Mucosa of descending colon (tissue), 3 donors: ENCODE data around the gene PEX10. TPM values are rescaled to one million over a fixed set of nuclear protein-coding genes. Genes with fewer than 3 reads are reported as not detected.

Source experiments
- ATAC-seq: fragments of 200-7000 bp; cut with Tn5 transposase; one replicate; pipeline ENCODE4 v1.9.1; 2020; ENCODE audit warnings: mild to moderate bottlenecking, moderate library complexity
- DNase-seq, 3 donors: peaks; one replicate each; pipeline ENCODE4 v3.0.0-alpha.2; 2020
- H3K36me3 ChIP-seq: fragments of 200-600 bp; one replicate; pipeline ENCODE4 v1.8.0; 2021; ENCODE audit warnings: low read depth, mild to moderate bottlenecking
- H3K4me1 ChIP-seq: fragments of 200-600 bp; one replicate; pipeline ENCODE4 v1.8.0; 2021; ENCODE audit warnings: low read depth, mild to moderate bottlenecking
- H3K4me3 ChIP-seq: fragments of 200-600 bp; one replicate; pipeline ENCODE4 v1.8.0; 2021; ENCODE audit warnings: mild to moderate bottlenecking
- H3K9me3 ChIP-seq: fragments of 200-600 bp; one replicate; pipeline ENCODE4 v1.8.0; 2021; ENCODE audit warnings: mild to moderate bottlenecking
- CTCF ChIP-seq: fragments of 200-600 bp; IDR thresholded peaks from one replicate; pipeline ENCODE4 v1.8.0; 2022; ENCODE audit warnings: antibody characterized with exemption, mild to moderate bottlenecking
- intact Hi-C, 2 donors: fragments of 100-400 bp; cut with DNase I in 1 of 2; cut with micrococcal nuclease in 1 of 2; formaldehyde crosslinking; loops; one replicate each; pipeline versions ENCODE4 v1.11.0 to v1.11.1; 2022; cut with DNase I, micrococcal nuclease
- total RNA-seq, 3 donors: library from RNA; stranded (reverse); fragmentation: NEBNext Ultra II Directional in 2 of 3; extraction: Animal tissue kit (Norgen Biotek cat#: 25700) in 2 of 3; gene quantifications; one replicate each; pipeline versions ENCODE4 v1.2.1 to v1.2.4, GENCODE V29; 2021 to 2023
- donor health status: DM: no; HTN: no; CAD: no; lungs with moderate emphysema.
- donor health status: DM: no; HTN: no; CAD: no.
- donor health status: DM: no; HTN: yes; CAD: no.

Gene PEX10
- total RNA-seq, 3 donors from 2014 or later = 13.4 to 20.4 (median 18.4) TPM

- TF ChIP-seq CTCF = no peak
- ATAC-seq = no peak
- H3K4me1 ChIP-seq = peaks cover 26% of the 10 kb centered on the region
- intact Hi-C loops = no loop called here
- no peak overlapping the region for H3K4me3 ChIP-seq
- H3K9me3 ChIP-seq = no peaks in the 10 kb centered on the region
- peak in 1 of 3 donors; percentile 48 for DNase-seq
- H3K36me3 ChIP-seq = no peaks in the 10 kb centered on the region
These were observed 17.1 kb downstream of the PEX10 start for GRCh38 chr1:2395245-2395644.

GRCh38 chr1:2394761-2395160, 17.6 kb downstream of the PEX10 start:
- DNase-seq (no peak), ATAC-seq (no peak)
- no peaks in the 10 kb centered on the region for H3K9me3 ChIP-seq
- H3K4me1 ChIP-seq = peaks cover 28% of the 10 kb centered on the region
- H3K4me3 ChIP-seq = no peak overlapping the region
- no peak for TF ChIP-seq CTCF
- intact Hi-C loops = no loop called here
- no peaks in the 10 kb centered on the region for H3K36me3 ChIP-seq

- intact Hi-C loops = no loop called here
- no peaks in the 10 kb centered on the region for H3K9me3 ChIP-seq
- no peak for TF ChIP-seq CTCF
- DNase-seq = no peak
- ATAC-seq = no peak
- no peak overlapping the region for H3K4me3 ChIP-seq
- H3K36me3 ChIP-seq = no peaks in the 10 kb centered on the region
- peaks cover 28% of the 10 kb centered on the region for H3K4me1 ChIP-seq
These were observed 18.1 kb downstream of the PEX10 start for GRCh38 chr1:2394220-2394619.

- H3K9me3 ChIP-seq = no peaks in the 10 kb centered on the region
- no peak for TF ChIP-seq CTCF
- DNase-seq = peak in 2 of 3 donors; percentile 45 to 56
- intact Hi-C loops = no loop called here
- no peaks in the 10 kb centered on the region for H3K36me3 ChIP-seq
- H3K4me1 ChIP-seq = peaks cover 28% of the 10 kb centered on the region
- peak; percentile 33 for ATAC-seq
- H3K4me3 ChIP-seq = no peak overlapping the region
These were observed 18.9 kb downstream of the PEX10 start for GRCh38 chr1:2393471-2393877.

- no peaks in the 10 kb centered on the region for H3K9me3 ChIP-seq
- H3K4me1 ChIP-seq = peaks cover 28% of the 10 kb centered on the region
- H3K4me3 ChIP-seq = no peak overlapping the region
- no peak for TF ChIP-seq CTCF
- DNase-seq (peak in 1 of 3 donors; percentile 58), ATAC-seq (no peak)
- H3K36me3 ChIP-seq = no peaks in the 10 kb centered on the region
- intact Hi-C loops = no loop called here
These were observed 19.7 kb downstream of the PEX10 start for GRCh38 chr1:2392686-2393085.

GRCh38 chr1:2391931-2392509, 20.3 kb downstream of the PEX10 start:
- intact Hi-C loops = no loop called here
- Histone ChIP-seq H3K36me3 (no peaks in the 10 kb centered on the region), H3K9me3 (no peaks in the 10 kb centered on the region), H3K4me1 (peaks cover 28% of the 10 kb centered on the region), H3K4me3 (peak overlapping the region; percentile 87)
- ATAC-seq (peak; percentile 53), DNase-seq (no peak)
- no peak for TF ChIP-seq CTCF
